GM04504 (cell line): ENCODE results near the gene RXRA.

ENCODE experiments used
- DNase-seq: peaks from one replicate; pipeline ENCODE4 v3.0.0-alpha.2; 2012; ENCODE audit warnings: low read depth

The RXRA gene

GRCh38 chr9:134325813-134326723 is at the start of gene RXRA:
RXRA (plus strand) TSS chr9:134326455; CDS start chr9:134326632, 177 bp downstream.
- DNase-seq: peak; percentile 69

GRCh38 chr9:134278286-134278685 is 48.0 kb upstream of the RXRA start:
- DNase-seq: no peak

DNA sequence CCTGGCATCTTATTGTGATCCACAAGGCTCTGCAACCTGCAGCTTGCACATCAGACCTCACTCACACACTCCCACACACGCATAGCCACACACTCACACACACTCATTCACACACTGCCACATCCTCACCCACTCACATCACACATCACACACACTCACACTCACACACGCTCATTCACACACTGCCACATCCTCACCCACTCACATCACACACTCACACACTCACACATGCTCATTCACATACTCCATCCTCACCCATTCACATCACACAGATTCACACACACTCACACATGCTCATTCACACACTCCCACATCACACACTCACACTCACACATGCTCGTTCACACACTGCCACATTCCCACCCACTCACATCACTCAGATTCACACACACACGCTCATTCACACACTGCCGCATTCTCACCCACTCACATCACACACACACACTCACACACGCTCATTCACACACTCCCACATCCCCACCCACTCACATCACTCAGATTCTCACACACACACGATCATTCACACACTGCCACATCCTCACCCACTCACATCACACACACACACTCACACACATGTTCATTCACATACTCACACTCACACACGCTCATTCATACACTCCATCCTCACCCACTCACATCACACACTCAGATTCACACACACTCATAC is 47.1 kb upstream of the RXRA start:
- no peak for DNase-seq

GRCh38 chr9:134282138-134282650 is 44.1 kb upstream of the RXRA start:
- DNase-seq: no peak

DNA sequence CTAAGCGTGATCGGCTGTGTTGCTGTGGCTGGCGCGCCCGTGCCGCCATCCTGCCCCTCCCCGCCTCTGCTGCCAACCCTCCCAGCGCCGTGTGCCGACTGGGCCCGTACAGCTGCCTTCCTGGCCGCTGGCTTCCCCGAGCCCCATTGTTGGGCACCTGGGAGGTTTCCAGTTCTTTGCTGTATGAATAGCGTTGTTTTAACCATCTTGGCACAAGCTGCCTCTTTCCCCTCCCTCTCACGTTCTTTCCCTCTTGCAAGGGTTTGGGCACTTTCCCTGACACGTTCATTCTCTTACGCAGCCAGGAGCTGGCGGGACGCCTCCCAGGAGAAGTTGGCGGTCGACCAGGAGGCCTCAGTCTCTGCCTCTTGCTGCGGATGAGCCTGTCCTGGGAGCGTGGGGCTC is 43.1 kb upstream of the RXRA start:
- DNase-seq: peak; percentile 42

- no peak for DNase-seq
Observed at GRCh38 chr9:134283692-134284265, 42.5 kb upstream of the RXRA start.

DNA sequence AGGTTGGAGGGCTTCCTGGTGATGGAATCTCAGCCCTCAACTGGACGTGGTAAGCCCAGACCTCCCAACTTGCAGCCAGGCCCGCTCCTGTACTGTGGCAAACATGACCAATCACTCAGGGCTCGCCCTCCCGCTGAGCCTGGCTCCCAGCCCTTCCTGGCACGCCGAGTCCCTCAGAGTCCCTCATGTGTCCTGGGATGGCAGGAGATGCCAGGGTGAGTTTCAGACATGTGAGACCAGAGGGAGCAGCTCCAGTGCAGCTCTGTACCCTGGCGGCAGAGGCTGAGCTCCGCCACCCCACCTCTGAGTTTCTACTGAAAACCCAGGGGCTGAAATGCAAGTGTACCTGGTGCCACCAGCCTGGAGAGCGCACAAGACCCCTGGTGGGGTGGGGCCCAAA is 42.0 kb upstream of the RXRA start:
- no peak for DNase-seq

DNA sequence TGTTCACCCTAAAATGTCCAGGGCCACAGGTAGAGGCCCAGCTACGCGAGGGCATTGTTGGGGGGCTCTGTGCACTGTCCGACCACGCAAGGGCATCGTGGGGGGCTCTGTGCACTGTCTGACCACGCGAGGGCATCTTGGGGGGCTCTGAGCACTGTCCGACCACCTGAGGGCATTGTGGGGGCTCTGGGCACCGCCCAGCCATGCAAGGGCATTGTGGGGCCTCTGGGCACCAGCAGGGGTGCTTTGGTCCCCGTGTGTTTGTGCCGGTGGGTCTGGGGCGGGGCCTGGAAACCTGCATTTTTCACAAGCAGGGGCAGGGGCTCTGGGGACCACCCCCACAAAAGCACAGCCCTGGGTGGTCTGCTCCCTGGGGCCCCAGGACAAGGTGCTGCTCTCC is 41.5 kb upstream of the RXRA start:
- DNase-seq: no peak

GRCh38 chr9:134285215-134285845 is 40.9 kb upstream of the RXRA start:
- DNase-seq: no peak

DNA sequence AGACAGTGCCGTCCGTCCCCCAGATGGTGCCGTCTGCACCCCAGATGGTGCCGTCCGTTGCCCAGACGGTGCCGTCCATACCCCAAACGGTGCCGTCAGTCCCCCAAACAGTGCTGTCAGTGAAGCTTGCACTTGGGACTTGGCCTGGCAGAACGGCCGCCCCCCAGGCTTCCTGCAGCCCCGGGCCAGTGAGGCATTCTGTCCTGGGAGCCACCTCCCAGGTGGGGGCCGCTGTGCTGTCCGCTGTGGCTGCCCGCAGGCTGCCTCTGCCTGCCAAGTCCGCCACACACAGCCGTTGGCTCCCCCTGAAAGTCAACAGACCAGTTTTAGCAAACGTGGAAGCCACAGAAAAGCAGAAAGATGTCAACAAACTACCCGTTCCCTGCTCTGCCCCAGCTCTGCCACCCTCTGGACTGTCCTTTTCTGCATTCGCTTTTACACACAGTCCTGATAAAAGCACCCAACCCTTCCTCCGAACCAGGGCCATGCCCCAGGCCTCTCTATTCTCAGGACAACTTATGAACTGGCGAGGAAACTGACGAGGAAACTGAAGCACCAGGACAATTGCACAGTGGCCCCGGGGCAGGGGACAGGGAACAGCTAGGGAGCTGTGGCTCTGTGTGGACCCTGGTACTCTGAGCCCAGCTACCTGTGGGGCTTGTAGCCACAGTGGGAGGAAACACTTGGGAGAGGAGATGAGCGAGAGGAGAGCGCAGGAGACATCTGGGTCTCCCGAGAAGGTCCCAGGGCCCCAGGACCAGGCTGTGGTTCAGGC is 39.6 kb upstream of the RXRA start:
- no peak for DNase-seq

GRCh38 chr9:134287591-134288491 is 38.4 kb upstream of the RXRA start:
- DNase-seq: no peak

GRCh38 chr9:134288746-134289145 is 37.5 kb upstream of the RXRA start:
- no peak for DNase-seq

DNA sequence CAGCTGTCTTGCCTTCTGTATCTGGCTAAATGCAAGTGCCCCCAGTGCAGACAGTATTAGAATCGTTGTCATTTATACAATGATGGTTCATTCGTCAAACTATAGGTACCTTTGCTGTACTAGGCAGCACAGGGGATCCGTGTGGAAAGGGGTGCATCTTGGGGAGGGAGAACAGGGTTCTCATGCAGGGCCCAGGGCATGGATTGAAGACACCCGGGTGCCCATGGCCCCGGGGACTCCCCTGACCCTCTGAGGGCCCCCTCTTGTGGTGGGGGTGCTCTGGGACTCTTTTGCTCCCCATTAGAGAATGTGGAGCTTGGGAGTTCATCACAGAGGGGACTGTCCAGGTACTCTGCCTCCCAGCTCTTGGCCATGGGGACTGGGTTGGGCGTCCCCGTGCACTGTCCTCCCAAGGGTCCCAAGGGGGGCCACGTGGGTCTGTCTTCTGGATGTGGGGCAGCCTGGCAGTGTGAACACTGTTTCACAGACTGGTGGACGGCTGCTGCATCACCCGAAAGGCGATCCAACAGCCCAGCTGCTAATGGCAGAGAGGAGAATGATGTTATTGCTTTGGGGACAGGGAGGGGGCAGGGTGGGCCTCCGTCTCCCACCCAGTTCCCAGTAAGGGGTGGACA is 36.9 kb upstream of the RXRA start:
- no peak for DNase-seq

DNA sequence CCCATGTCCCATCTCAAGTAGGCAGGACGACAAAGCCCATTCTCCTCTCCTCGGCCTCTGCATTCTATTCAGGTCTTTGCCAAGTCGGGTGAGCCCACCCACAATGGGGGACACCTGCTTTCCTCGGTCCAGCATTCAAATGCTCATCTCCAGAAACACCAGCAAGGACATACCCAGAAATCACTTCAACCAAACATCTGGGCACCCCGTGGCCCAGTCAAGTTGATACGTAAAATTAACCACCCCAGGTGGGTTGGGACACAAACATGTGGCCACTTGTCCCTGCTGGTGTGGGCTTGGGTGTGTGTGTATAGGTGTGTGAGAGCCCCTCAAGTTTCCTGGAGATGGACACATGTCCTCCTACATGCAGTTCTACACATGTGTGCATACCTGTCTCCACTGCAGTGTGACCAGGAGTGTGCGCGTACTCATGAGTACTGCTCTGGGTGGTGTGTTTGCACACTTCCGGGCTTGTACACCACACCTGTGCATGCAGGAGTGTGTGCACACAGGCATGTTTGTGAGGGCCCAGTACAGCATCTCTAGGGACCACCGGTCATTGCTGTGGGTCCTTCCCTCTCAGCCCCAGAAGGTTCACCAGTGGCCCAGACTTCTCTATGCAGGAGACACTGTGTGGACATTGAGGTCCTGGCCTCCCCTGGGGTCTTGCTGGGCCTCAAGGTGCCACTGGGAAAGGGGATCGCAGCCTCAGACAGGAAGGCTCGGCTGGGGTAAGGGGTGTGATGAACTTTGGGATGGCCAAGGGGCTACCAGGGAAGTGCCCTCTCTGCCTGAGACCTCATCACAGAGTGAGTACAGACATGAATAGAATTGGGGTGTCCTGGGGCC is 35.4 kb upstream of the RXRA start:
- no peak for DNase-seq

DNA sequence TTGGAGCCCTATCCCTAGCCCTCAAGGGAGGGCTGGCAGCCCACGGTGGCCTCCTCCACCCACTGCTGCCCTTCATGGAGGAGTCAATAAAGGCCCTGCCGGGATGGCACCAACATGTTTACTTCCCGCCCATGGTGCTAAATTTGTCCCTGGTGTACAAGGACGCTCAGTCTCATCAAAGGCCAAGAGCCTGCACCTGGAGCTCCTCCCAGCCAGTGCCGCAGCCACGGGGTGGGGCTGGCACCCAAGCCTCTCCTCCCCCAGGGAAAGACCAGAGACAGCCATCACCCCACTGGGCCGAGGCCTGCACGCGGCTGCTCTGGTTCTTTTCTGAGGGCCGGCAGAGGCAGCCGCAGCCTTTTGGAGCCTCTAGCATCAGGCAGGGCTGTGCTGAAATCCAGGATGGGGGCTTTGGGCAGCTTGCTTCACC is 34.8 kb upstream of the RXRA start:
- DNase-seq: no peak

GRCh38 chr9:134291961-134292871 is 34.0 kb upstream of the RXRA start:
- no peak for DNase-seq

GRCh38 chr9:134293031-134293521 is 33.2 kb upstream of the RXRA start:
- no peak for DNase-seq
